Upper lobe of left lung (tissue), 6 donors: ENCODE data around the gene ASCC2. TPM values are rescaled to one million over a fixed set of nuclear protein-coding genes. Genes with fewer than 3 reads are reported as not detected.
A peak's percentile ranks its signal among the peaks of the same experiment; 100 is the strongest.

Source experiments
- ATAC-seq, 2 donors: fragments of 200-7000 bp; cut with Tn5 transposase; one replicate each; pipeline ENCODE4 v1.9.1; 2022; ENCODE audit warnings: mild to moderate bottlenecking in 2 of 2, moderate library complexity in 2 of 2; ENCODE audit not compliant: low FRiP score in 2 of 2
- DNase-seq, 2 donors: peaks; one replicate each; pipeline ENCODE4 v3.0.0-alpha.2; 2019 to 2020
- H3K27ac ChIP-seq, 4 donors: fragments of 200-600 bp; sonication (generic); one replicate each; pipeline ENCODE4 v1.5.1; 2016 to 2019
- H3K27me3 ChIP-seq, 4 donors: fragments of 200-600 bp; sonication (generic); one replicate each; pipeline ENCODE4 v1.5.1; 2017 to 2019
- H3K36me3 ChIP-seq, 4 donors: fragments of 200-600 bp; sonication (generic); one replicate each; pipeline ENCODE4 v1.5.1; 2016 to 2019
- H3K4me1 ChIP-seq, 4 donors: fragments of 200-600 bp; sonication (generic); one replicate each; pipeline ENCODE4 v1.5.1; 2018 to 2019
- H3K4me3 ChIP-seq, 4 donors: fragments of 200-600 bp; sonication (generic); one replicate each; pipeline ENCODE4 v1.5.1; 2017 to 2019; ENCODE audit warnings: mild to moderate bottlenecking in 2 of 4, moderate library complexity in 1 of 4
- H3K9me3 ChIP-seq, 4 donors: fragments of 200-600 bp; sonication (generic); one replicate each; pipeline ENCODE4 v1.5.1; 2018 to 2019
- EP300 ChIP-seq, 4 donors: sonication (generic); formaldehyde crosslinking; IDR thresholded peaks; one replicate each; pipeline ENCODE4 v1.5.1; 2017; ENCODE audit warnings: antibody characterized with exemption in 4 of 4, control low read depth in 2 of 4
- POLR2A ChIP-seq, 4 donors: fragments of 450-650 bp; IDR thresholded peaks; one replicate each; pipeline ENCODE4 v1.5.1; 2016 to 2017; ENCODE audit warnings: antibody characterized with exemption in 4 of 4, mild to moderate bottlenecking in 2 of 4
- POLR2AphosphoS5 ChIP-seq, 2 donors: sonication (generic); formaldehyde crosslinking; IDR thresholded peaks; one replicate each; pipeline ENCODE4 v1.5.1; 2017; ENCODE audit warnings: antibody characterized with exemption in 2 of 2
- WGBS, 2 donors: methylation state at CpG; one replicate each; pipeline ENCODE4 v1.1.5; 2017 to 2018; 5-methylcytosine and 5-hydroxymethylcytosine counted together
- total RNA-seq, 6 donors: library from RNA; depleted of rRNA in 4 of 6; stranded (reverse); fragments of >200 nt in 4 of 6; gene quantifications; one replicate each; pipeline versions ENCODE4 v1.1.0 to v1.2.1, GENCODE V29; 2016 to 2021
- TF ChIP-seq, protein P1 (sequence below), 6 experiments: fragments of 450-650 bp in 4 of 6; fragments of 200-600 bp in 2 of 6; sonication (generic) in 2 of 6; IDR thresholded peaks; one replicate each; pipeline ENCODE4 v1.5.1; 2016 to 2019; ENCODE audit warnings: antibody characterized with exemption in 6 of 6
- donor health status: DM: no; HTN: no; CAD: no; lungs with moderate emphysema.
- donor health status: DM: no; HTN: yes; CAD: no; lungs with severe emphysema.

Gene ASCC2
- total RNA-seq, 6 donors from 2014 or later = 42.3 to 129 (median 64.3) TPM

DNA sequence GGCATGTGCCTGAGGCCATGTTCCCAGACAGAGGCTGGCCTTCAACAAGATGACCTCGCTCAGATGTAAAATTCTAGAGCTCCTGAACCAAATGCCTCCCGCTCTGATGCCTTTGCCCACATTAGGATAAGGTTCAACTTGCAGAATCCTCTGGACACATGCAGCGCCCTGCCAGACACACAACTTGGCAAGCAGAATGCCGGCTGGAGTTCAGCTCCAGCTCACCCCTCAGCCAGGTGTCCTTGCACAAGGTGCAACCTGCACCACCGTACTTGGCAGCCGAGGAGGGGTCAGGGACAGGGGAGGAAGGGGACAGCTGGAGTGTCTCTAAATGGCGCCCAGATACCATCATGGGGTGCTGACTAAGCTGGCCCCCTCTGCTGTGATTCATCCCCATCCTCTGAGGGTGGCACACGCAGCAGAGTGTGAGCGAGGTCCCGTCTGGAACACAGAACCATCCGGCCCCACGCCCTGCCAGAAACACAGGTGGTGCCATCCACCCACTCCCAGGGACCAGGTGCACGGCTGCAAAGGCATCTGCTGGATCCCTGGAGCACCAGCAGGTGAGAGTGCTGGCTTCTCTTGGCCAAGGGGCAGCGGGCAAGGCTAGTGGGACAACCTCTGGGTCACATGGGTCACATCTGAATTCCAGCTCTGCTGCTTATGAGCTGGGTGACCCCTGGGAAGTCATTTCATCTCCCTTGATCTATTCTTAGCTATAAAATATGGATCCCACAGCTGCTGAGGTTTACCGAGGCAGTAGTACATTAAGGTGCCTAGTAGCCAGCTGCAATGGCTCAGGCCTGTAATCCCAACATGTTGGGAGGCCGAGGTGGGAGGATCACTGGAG lies 84.0 kb downstream of the ASCC2 start:
- Histone ChIP-seq H3K4me3 (no peak overlapping the region), H3K36me3 (peaks cover 0 to 11% (median 1%) of the 10 kb centered on the region in 4 donors), H3K27ac (no peak overlapping the region), H3K9me3 (no peaks in the 10 kb centered on the region), H3K4me1 (peaks cover 0 to 5% (median 0%) of the 10 kb centered on the region in 4 donors), H3K27me3 (no peaks in the 10 kb centered on the region)
- TF ChIP-seq, protein P1, sequence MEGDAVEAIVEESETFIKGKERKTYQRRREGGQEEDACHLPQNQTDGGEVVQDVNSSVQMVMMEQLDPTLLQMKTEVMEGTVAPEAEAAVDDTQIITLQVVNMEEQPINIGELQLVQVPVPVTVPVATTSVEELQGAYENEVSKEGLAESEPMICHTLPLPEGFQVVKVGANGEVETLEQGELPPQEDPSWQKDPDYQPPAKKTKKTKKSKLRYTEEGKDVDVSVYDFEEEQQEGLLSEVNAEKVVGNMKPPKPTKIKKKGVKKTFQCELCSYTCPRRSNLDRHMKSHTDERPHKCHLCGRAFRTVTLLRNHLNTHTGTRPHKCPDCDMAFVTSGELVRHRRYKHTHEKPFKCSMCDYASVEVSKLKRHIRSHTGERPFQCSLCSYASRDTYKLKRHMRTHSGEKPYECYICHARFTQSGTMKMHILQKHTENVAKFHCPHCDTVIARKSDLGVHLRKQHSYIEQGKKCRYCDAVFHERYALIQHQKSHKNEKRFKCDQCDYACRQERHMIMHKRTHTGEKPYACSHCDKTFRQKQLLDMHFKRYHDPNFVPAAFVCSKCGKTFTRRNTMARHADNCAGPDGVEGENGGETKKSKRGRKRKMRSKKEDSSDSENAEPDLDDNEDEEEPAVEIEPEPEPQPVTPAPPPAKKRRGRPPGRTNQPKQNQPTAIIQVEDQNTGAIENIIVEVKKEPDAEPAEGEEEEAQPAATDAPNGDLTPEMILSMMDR (IDR thresholded peaks at IDR 0.05) = no peak
- TF ChIP-seq POLR2A (IDR thresholded peaks at IDR 0.05) (no peak), EP300 (IDR thresholded peaks at IDR 0.05) (no peak), POLR2AphosphoS5 (IDR thresholded peaks at IDR 0.05) (no peak)
- WGBS, 2 donors = 85 to 88% methylated on average over 3 to 16 of the region's 16 CpGs
- DNase-seq (peak in 1 of 2 donors; percentile 32), ATAC-seq (no peak)

DNA sequence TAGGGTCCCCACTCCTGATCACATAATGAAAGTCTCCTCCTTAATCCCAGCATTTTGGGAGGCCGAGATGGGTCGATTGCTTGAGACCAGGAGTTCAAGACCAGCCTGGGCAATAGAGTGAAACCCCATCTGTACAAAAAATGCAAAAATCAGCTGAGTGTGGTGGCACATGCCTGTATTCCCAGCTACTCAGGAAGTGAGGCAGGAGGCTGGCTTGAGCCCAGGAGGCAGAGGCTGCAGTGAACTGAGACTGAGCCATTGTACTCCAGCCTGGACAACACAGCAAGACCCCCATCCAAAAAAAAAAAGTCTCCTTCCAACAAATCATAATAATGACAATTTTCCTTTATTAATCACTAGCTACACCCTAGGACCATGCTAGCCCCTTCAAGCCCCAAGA lies 86.4 kb downstream of the ASCC2 start:
- Histone ChIP-seq H3K4me1 (peaks cover 0 to 5% (median 0%) of the 10 kb centered on the region in 4 donors), H3K4me3 (no peak overlapping the region), H3K27ac (peak overlapping the region in 1 of 4 donors; percentile 72), H3K27me3 (no peaks in the 10 kb centered on the region), H3K9me3 (no peaks in the 10 kb centered on the region), H3K36me3 (peaks cover 0 to 29% (median 20%) of the 10 kb centered on the region in 4 donors)
- ATAC-seq = no peak
- no peak for DNase-seq
- WGBS, 2 donors = 100% methylated on average over 2 of the region's 2 CpGs
- TF ChIP-seq, protein P1 (IDR thresholded peaks at IDR 0.05) = no peak

DNA sequence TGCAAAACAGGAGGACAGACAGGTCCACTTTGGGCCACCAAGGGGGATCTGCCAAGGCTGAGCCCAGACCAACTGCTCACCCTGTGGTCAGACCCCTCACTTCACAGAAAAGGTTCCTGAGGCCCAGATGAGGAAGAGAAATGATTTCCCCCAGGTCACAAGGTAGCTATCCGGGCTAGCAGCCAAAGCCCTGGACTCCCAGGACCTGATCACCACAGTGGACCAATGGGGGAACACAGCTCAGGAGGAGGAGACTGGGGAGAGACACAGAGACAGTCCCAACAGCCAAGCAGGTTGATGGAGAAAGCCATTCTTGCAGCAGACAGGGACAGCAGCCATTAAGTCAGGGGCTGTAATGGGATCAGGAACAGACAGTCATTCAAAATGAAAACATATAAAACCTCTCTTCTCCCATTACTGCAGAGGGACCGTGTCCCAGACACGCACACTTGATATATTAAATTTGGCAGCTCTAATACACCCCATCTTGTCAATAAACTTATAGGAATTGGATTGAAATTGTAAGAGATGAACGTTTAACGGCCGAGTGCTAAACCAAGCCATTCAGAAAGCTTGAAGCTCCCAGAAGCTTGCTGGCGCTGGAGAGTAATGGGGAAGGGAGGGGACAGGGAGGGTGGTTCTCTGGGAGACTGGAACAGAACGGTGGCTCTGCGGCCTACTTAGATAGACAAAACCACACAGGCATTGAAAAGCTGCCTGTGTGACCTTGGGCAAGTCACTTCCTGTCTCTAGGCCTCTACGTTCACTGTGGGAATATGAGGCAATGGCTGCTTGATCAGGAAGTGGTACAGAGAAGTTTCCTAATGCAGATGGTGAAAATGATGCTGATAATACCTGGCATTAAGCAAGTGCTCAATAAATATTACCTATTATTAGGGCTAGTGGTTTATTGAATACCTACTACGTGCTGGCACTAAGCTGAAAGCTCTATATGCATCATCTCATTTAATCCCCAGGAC lies 87.2 kb downstream of the ASCC2 start:
- Histone ChIP-seq H3K36me3 (peaks cover 0 to 37% (median 27%) of the 10 kb centered on the region in 4 donors), H3K27me3 (no peaks in the 10 kb centered on the region), H3K27ac (peak overlapping the region in 3 of 4 donors; percentile 40 to 72 (median 46)), H3K4me1 (peaks cover 0 to 5% (median 0%) of the 10 kb centered on the region in 4 donors), H3K4me3 (no peak overlapping the region), H3K9me3 (no peaks in the 10 kb centered on the region)
- TF ChIP-seq, protein P1 (IDR thresholded peaks at IDR 0.05) = no peak
- TF ChIP-seq POLR2AphosphoS5 (IDR thresholded peaks at IDR 0.05) = peak in 1 of 2 donors; percentile 37
- DNase-seq (peak in 1 of 2 donors; percentile 67), ATAC-seq (peak in 1 of 2 donors; percentile 32)
- WGBS, 2 donors = 76 to 79% methylated on average over 11 of the region's 11 CpGs

DNA sequence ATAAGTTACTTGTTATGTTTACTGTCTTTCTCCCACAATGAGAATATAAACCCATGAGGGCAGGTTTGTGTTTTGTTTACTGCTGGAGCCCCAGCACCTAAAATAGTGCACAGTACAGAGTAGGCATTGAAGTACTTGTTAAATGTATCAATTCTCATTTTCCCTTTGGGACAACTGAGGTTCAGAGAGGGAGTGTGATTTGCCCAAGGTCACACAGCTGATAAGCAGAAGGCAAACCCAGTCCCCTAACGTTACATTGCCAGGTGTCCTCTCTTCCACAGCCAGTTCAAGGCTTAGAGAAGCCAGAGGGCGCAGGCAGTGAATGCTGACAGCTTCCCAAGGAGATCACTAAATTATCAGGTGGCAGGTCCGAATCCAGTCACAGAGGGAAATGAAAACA lies 88.0 kb downstream of the ASCC2 start:
- Histone ChIP-seq H3K4me1 (peaks cover 0 to 5% (median 0%) of the 10 kb centered on the region in 4 donors), H3K36me3 (peaks cover 0 to 44% (median 32%) of the 10 kb centered on the region in 4 donors), H3K4me3 (no peak overlapping the region), H3K27ac (peak overlapping the region in 1 of 4 donors; percentile 72), H3K27me3 (no peaks in the 10 kb centered on the region), H3K9me3 (no peaks in the 10 kb centered on the region)
- TF ChIP-seq POLR2A (IDR thresholded peaks at IDR 0.05) (no peak), POLR2AphosphoS5 (IDR thresholded peaks at IDR 0.05) (no peak), EP300 (IDR thresholded peaks at IDR 0.05) (no peak)
- TF ChIP-seq, protein P1 (IDR thresholded peaks at IDR 0.05) = no peak
- ATAC-seq (no peak), DNase-seq (no peak)
- WGBS, 2 donors = 94 to 100% methylated on average over 3 of the region's 3 CpGs
